ENCODE measurements around the gene BMPR1B. TPM values are rescaled to one million over a fixed set of nuclear protein-coding genes. Genes with fewer than 3 reads are reported as not detected.

BMPR1B gene
- total and polyA plus RNA-seq, 2 of the 8 experiments (the other 6 are each of a cell fraction or from before 2014, with no cell fraction given), result 0.14 to 1.1 TPM

- Histone ChIP-seq H3K4me3 (ENCODE audit: extremely low read depth in 1 of 4, insufficient read depth in 2 of 4, low read depth in 3 of 4, low read length in 4 of 4) (no peak overlapping the region), H2BK120ac (replicated peaks; ENCODE audit: low read depth, low read length) (no peak overlapping the region), H3K9me3 (ENCODE audit: insufficient read depth in 2 of 2, low read depth in 1 of 2, low read length in 1 of 2) (no peaks in the 10 kb centered on the region), H4K8ac (ENCODE audit: extremely low read depth, insufficient read depth, low read length) (no peak overlapping the region), H3K79me1 (ENCODE audit: low read depth, low read length) (no peaks in the 10 kb centered on the region), H3K23me2 (ENCODE audit: low read depth, low read length) (no peaks in the 10 kb centered on the region), H3K23ac (ENCODE audit: insufficient read length) (no peak overlapping the region), H2BK12ac (ENCODE audit: low read depth, low read length) (no peak overlapping the region), H2AK5ac (ENCODE audit: low read depth, low read length) (no peak overlapping the region), H3K56ac (replicated peaks; ENCODE audit: insufficient read length, low read depth, low read length) (no peak overlapping the region), H3K4me1 (replicated peaks in 1 of 4; ENCODE audit: control insufficient read depth in 3 of 4, insufficient read depth in 4 of 4, low read length in 3 of 4) (no peaks in the 10 kb centered on the region), H3K4ac (replicated peaks; ENCODE audit: insufficient read length, low read depth, low read length) (no peak overlapping the region), H3K36me3 (ENCODE audit: control insufficient read depth in 2 of 4, insufficient read depth in 4 of 4, low read length in 3 of 4) (no peaks in the 10 kb centered on the region), H4K5ac (ENCODE audit: insufficient read length, low read depth, low read length) (no peak overlapping the region), H4K20me1 (replicated peaks in 1 of 2; ENCODE audit: control insufficient read depth in 1 of 2, insufficient read depth in 2 of 2, low read length in 2 of 2) (no peaks in the 10 kb centered on the region), H2AFZ (ENCODE audit: low read length) (no peak overlapping the region), H3K27me3 (replicated peaks in 1 of 4; ENCODE audit: control insufficient read depth in 3 of 4, extremely low read depth in 1 of 4, insufficient read depth in 3 of 4, low read length in 3 of 4) (no peaks in the 10 kb centered on the region), H3K79me2 (ENCODE audit: control insufficient read depth in 1 of 2, insufficient read depth in 2 of 2, low read length in 2 of 2) (no peaks in the 10 kb centered on the region), H2BK15ac (ENCODE audit: low read length) (no peak overlapping the region), H4K91ac (replicated peaks; ENCODE audit: insufficient read length, low read length) (no peak overlapping the region), H3K4me2 (ENCODE audit: insufficient read depth in 1 of 2, low read depth in 2 of 2, low read length in 2 of 2) (no peak overlapping the region), H2BK5ac (ENCODE audit: low read depth, low read length) (no peak overlapping the region), H3K14ac (ENCODE audit: insufficient read length) (no peak overlapping the region), H3K27ac (ENCODE audit: low read depth, low read length) (no peak overlapping the region), H3K18ac (ENCODE audit: extremely low read depth, low read length) (no peak overlapping the region), H3K9ac (replicated peaks in 1 of 4; ENCODE audit: extremely low read depth in 1 of 4, low read depth in 3 of 4, low read length in 3 of 4) (no peak overlapping the region), H2BK20ac (ENCODE audit: low read length) (no peak overlapping the region)
- CTCF ChIA-PET (ENCODE audit: partially characterized antibody), result interaction anchor here (0.6 kb wide), 1 partner anchor 30 kb away, joined by 4 read pairs; no protein-coding TSS in a partner anchor
- WGBS, 2 experiments (ENCODE audit: extremely low coverage in 1 of 2, insufficient coverage in 1 of 2, insufficient read length in 1 of 2, insufficient replicate concordance in 2 of 2, low coverage in 1 of 2, low lambda C conversion rate in 2 of 2, missing lambda C conversion rate in 1 of 2), result 89% methylated on average over 3 of the region's 3 CpGs; no CpG with 5 or more reads in 1 of the 2 experiments
- no peak for DNase-seq (ENCODE audit: low read depth in 1 of 2, low spot score in 2 of 2)
- POLR2A ChIA-PET (ENCODE audit: partially characterized antibody), result no interaction called here
- no peak for FAIRE-seq
- TF ChIP-seq MAFK (IDR thresholded peaks at IDR 0.05; ENCODE audit: low read depth, low read length) (no peak), RNF2 (IDR thresholded peaks at IDR 0.05; ENCODE audit: borderline replicate concordance, low read depth, low read length, missing control alignments, poor library complexity, severe bottlenecking) (no peak), TCF12 (IDR thresholded peaks at IDR 0.05; ENCODE audit: low read depth, low read length) (no peak), SP1 (IDR thresholded peaks at IDR 0.05; ENCODE audit: low read depth, low read length) (no peak), RFX5 (IDR thresholded peaks at IDR 0.05; ENCODE audit: borderline replicate concordance, low read depth, low read length) (no peak), NRF1 (IDR thresholded peaks at IDR 0.05; ENCODE audit: low read depth, low read length) (no peak), SIRT6 (IDR thresholded peaks at IDR 0.05; ENCODE audit: low read length) (no peak), SIN3A (conservative IDR thresholded peaks at IDR 0.05 in 1 of 2, IDR thresholded peaks at IDR 0.05 in 1 of 2; ENCODE audit: low read depth in 1 of 2, low read length in 2 of 2) (no peak), SP4 (IDR thresholded peaks at IDR 0.05; ENCODE audit: low read length) (no peak), POLR2A (IDR thresholded peaks at IDR 0.05; ENCODE audit: control extremely low read depth in 1 of 2, low read depth in 2 of 2, low read length in 2 of 2) (no peak), KDM4A (IDR thresholded peaks at IDR 0.05; ENCODE audit: low read depth, low read length, severe bottlenecking) (no peak)
- TF ChIP-seq, protein P1, sequence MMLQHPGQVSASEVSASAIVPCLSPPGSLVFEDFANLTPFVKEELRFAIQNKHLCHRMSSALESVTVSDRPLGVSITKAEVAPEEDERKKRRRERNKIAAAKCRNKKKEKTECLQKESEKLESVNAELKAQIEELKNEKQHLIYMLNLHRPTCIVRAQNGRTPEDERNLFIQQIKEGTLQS (IDR thresholded peaks at IDR 0.05; ENCODE audit: insufficient read depth, low read depth, low read length), result no peak
These were observed 393.5 kb downstream of the BMPR1B start for GRCh38 chr4:95151255-95151654.

All from H1 (cell line).